Mesenchymal stem cell (in vitro differentiated cells and primary cell): Measurements from ENCODE around the gene DNAH5.

Experiments used
- DNase-seq: peaks from one replicate; pipeline ENCODE4 v3.0.0-alpha.2; 2013
- H2AFZ ChIP-seq: one replicate; pipeline ENCODE4 v1.6.1; 2013; ENCODE audit warnings: low read depth, mild to moderate bottlenecking, control low read depth, inconsistent platforms, low read length, moderate library complexity
- H2AK5ac ChIP-seq: 2 replicates; pipeline ENCODE4 v1.6.1; 2013; ENCODE audit warnings: low read length, moderate library complexity, mild to moderate bottlenecking, inconsistent platforms; ENCODE audit not compliant: severe bottlenecking
- H2BK120ac ChIP-seq: one replicate; pipeline ENCODE4 v1.6.1; 2013; ENCODE audit warnings: low read depth, mild to moderate bottlenecking, inconsistent platforms, low read length, moderate library complexity
- H2BK12ac ChIP-seq, 2 experiments: one replicate each; pipeline ENCODE4 v1.6.1; 2013; ENCODE audit warnings: inconsistent platforms in 2 of 2, low read length in 2 of 2, mild to moderate bottlenecking in 2 of 2, moderate library complexity in 2 of 2, control low read depth in 1 of 2
- H2BK15ac ChIP-seq: one replicate; pipeline ENCODE4 v1.6.1; 2013; ENCODE audit warnings: mild to moderate bottlenecking, low read depth, inconsistent platforms; ENCODE audit not compliant: poor library complexity, severe bottlenecking
- H2BK5ac ChIP-seq: 2 replicates; pipeline ENCODE4 v1.6.1; 2013; ENCODE audit warnings: low read depth, mild to moderate bottlenecking, low read length, control low read depth, inconsistent platforms; ENCODE audit not compliant: poor library complexity, severe bottlenecking
- H3K14ac ChIP-seq, 2 experiments: one replicate each; pipeline ENCODE4 v1.6.1; 2013; ENCODE audit warnings: inconsistent platforms in 2 of 2, low read length in 2 of 2, control low read depth in 1 of 2, mild to moderate bottlenecking in 1 of 2, moderate library complexity in 1 of 2
- H3K18ac ChIP-seq, 2 experiments: one replicate each; pipeline ENCODE4 v1.6.1; 2013; ENCODE audit warnings: inconsistent platforms in 2 of 2, low read length in 2 of 2, control low read depth in 1 of 2, low read depth in 1 of 2, mild to moderate bottlenecking in 1 of 2
- H3K23ac ChIP-seq, 2 experiments: one replicate each; pipeline ENCODE4 v1.6.1; 2013; ENCODE audit warnings: inconsistent platforms in 2 of 2, low read length in 2 of 2, mild to moderate bottlenecking in 2 of 2, moderate library complexity in 2 of 2, control low read depth in 1 of 2
- H3K27ac ChIP-seq: 2 replicates; pipeline ENCODE4 v1.5.1; 2013; ENCODE audit warnings: mild to moderate bottlenecking, moderate library complexity, low read length, control low read depth, inconsistent platforms; ENCODE audit not compliant: poor library complexity, severe bottlenecking
- H3K27me3 ChIP-seq, 2 experiments: 2 replicates each; pipeline versions ENCODE4 v1.6.1 to v1.7.0; 2013; ENCODE audit warnings: low read length in 2 of 2, mild to moderate bottlenecking in 2 of 2, moderate library complexity in 2 of 2, control low read depth in 1 of 2, inconsistent platforms in 1 of 2; ENCODE audit not compliant: control insufficient read depth in 1 of 2, insufficient read depth in 1 of 2
- H3K36me3 ChIP-seq, 2 experiments: 2 replicates each; pipeline versions ENCODE4 v1.6.1 to v1.7.0; 2013; ENCODE audit warnings: low read length in 2 of 2, control low read depth in 1 of 2, inconsistent platforms in 1 of 2, low read depth in 1 of 2, mild to moderate bottlenecking in 1 of 2; ENCODE audit not compliant: insufficient read depth in 2 of 2, control insufficient read depth in 1 of 2
- H3K4ac ChIP-seq, 2 experiments: one replicate each; pipeline ENCODE4 v1.6.1; 2013; ENCODE audit warnings: inconsistent platforms in 2 of 2, low read length in 2 of 2, mild to moderate bottlenecking in 2 of 2, moderate library complexity in 2 of 2, control low read depth in 1 of 2, low read depth in 1 of 2
- H3K4me1 ChIP-seq: 2 replicates; pipeline ENCODE4 v1.6.1; 2013; ENCODE audit warnings: low read depth, low read length, control low read depth; ENCODE audit not compliant: control insufficient read depth, insufficient read depth
- H3K4me2 ChIP-seq: 2 replicates; pipeline ENCODE4 v1.6.1; 2013; ENCODE audit warnings: low read length, mild to moderate bottlenecking, inconsistent platforms; ENCODE audit not compliant: poor library complexity, severe bottlenecking
- H3K4me3 ChIP-seq, 2 experiments: 2 replicates each; pipeline versions ENCODE4 v1.5.1 to v1.7.0; 2013; ENCODE audit warnings: low read length in 2 of 2, mild to moderate bottlenecking in 2 of 2, control low read depth in 1 of 2, low read depth in 1 of 2; ENCODE audit not compliant: insufficient read depth in 1 of 2
- H3K79me1 ChIP-seq: replicated peaks from 2 replicates; pipeline ENCODE4 v1.6.1; 2013; ENCODE audit warnings: mild to moderate bottlenecking, control low read depth, low read length, inconsistent platforms; ENCODE audit not compliant: poor library complexity, severe bottlenecking
- H3K9ac ChIP-seq: 2 replicates; pipeline ENCODE4 v1.7.0; 2013; ENCODE audit warnings: mild to moderate bottlenecking, low read length, moderate library complexity
- H3K9me3 ChIP-seq: 2 replicates; pipeline ENCODE4 v1.7.0; 2013; ENCODE audit warnings: mild to moderate bottlenecking, low read length; ENCODE audit not compliant: control insufficient read depth
- H4K8ac ChIP-seq: one replicate; pipeline ENCODE4 v1.6.1; 2013; ENCODE audit warnings: inconsistent platforms, mild to moderate bottlenecking, low read length, moderate library complexity
- H4K91ac ChIP-seq: one replicate; pipeline ENCODE4 v1.6.1; 2013; ENCODE audit warnings: mild to moderate bottlenecking, low read length, inconsistent platforms
- WGBS: methylation state at CpG from one replicate; pipeline ENCODE4 v1.1.7; 2013; ENCODE audit warnings: mixed read lengths; 5-methylcytosine and 5-hydroxymethylcytosine counted together

Gene DNAH5

GRCh38 chr5:13860146-13860545 is 84.3 kb downstream of the DNAH5 start:
- H3K4me2 ChIP-seq: no peak overlapping the region
- 71% methylated on average over 4 of the region's 4 CpGs for WGBS

DNA sequence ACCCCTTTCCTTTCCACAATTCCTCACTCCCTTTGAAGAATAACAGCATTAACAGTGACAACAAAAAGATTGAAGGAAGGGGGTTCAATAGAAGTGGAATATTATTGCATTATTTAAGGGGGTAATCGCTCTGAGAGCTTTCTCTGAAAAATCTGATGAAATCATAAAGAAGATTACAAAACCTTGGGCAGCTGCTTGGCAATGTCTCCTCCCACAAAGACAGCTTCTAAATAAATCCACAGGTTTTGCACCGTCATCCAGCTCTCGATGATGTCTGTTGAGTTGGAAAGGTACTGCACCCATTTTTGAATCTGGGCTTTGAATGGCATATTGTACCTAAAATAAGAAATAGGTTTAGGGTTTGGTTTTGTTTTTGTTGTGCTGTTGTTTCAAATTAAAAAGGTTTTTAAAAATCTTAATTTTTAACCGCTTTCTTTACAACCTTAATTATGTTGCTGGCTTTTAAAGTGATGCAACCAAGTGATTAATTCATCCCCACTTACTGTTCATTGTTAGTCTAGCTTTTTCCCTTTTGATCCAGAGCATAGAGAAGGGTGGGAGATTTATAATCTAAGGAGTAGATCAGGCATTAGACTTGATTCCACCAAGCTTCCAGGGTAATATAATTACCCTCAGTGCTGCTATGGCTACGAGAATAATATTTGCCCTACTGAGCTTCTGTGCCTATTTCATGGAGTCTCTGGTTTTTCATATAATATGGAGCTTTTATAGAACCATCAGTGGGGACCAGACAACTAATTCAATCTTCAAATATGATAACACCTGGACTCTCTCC is 85.0 kb downstream of the DNAH5 start:
- Histone ChIP-seq H3K9ac (no peak overlapping the region), H3K9me3 (no peaks in the 10 kb centered on the region), H3K23ac (no peak overlapping the region), H2BK120ac (no peak overlapping the region), H3K4me2 (no peak overlapping the region), H3K18ac (no peak overlapping the region), H2BK15ac (no peak overlapping the region), H3K4me1 (no peaks in the 10 kb centered on the region), H2AFZ (no peak overlapping the region), H3K36me3 (no peaks in the 10 kb centered on the region), H3K27ac (no peak overlapping the region), H4K8ac (no peak overlapping the region), H3K27me3 (no peaks in the 10 kb centered on the region), H2AK5ac (no peak overlapping the region), H2BK5ac (no peak overlapping the region), H2BK12ac (no peak overlapping the region), H4K91ac (no peak overlapping the region), H3K4me3 (no peak overlapping the region), H3K4ac (no peak overlapping the region), H3K79me1 (no peaks in the 10 kb centered on the region), H3K14ac (no peak overlapping the region)
- DNase-seq: no peak
- 51% methylated on average over 4 of the region's 5 CpGs for WGBS

More at GRCh38 chr5:13860146-13860545, 84.3 kb downstream of the DNAH5 start:
- H2AFZ ChIP-seq: no peak overlapping the region
- H3K18ac ChIP-seq: no peak overlapping the region
- no peak overlapping the region for H3K4ac ChIP-seq
- no peak overlapping the region for H3K27ac ChIP-seq
- no peak overlapping the region for H2BK12ac ChIP-seq
- H3K27me3 ChIP-seq: no peaks in the 10 kb centered on the region
- H3K36me3 ChIP-seq: no peaks in the 10 kb centered on the region
- no peak overlapping the region for H3K4me3 ChIP-seq
- H3K9me3 ChIP-seq: no peaks in the 10 kb centered on the region
- no peak overlapping the region for H2BK15ac ChIP-seq
- no peak overlapping the region for H4K8ac ChIP-seq
- no peak overlapping the region for H3K14ac ChIP-seq
- no peak overlapping the region for H3K9ac ChIP-seq
- H3K23ac ChIP-seq: no peak overlapping the region
- no peaks in the 10 kb centered on the region for H3K4me1 ChIP-seq
- H4K91ac ChIP-seq: no peak overlapping the region
- H2AK5ac ChIP-seq: no peak overlapping the region
- no peak for DNase-seq
- H2BK5ac ChIP-seq: no peak overlapping the region
- no peaks in the 10 kb centered on the region for H3K79me1 ChIP-seq
- H2BK120ac ChIP-seq: no peak overlapping the region

DNA sequence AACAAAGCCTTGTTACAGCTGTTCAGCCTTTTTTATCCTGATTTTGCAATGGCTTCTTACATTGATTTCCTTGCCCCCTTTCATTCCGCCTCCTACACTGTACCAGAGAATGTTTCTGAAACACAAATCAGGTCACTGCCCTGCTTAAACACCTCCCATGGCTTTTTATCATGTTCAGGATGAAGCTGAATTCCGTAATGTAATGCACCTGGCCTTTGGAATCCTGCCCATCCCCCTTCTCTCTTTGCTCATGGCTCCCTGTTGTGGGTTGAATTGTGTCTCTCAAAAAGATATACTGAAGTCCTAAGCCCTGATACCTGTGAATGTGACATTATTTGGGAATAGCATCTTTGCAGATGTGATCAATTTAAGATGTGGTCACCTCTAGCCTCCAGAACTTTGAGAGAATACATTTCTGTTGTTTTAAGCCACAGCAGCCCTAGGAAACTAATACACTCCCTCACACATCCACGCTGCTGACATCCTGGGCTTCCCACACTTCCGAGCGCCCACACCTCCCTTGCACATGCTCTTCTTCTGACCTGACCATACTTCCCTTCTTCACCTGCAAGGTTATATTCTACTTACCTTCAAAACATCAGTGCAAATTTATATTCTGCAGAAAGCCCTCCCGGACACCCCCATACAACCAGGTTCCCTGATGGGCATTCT is 101.2 kb downstream of the DNAH5 start:
- H2BK12ac ChIP-seq: no peak overlapping the region
- H3K4me2 ChIP-seq: no peak overlapping the region
- no peak overlapping the region for H2BK15ac ChIP-seq
- H3K36me3 ChIP-seq: no peaks in the 10 kb centered on the region
- H3K4ac ChIP-seq: no peak overlapping the region
- no peak overlapping the region for H3K23ac ChIP-seq
- H2AFZ ChIP-seq: no peak overlapping the region
- no peaks in the 10 kb centered on the region for H3K4me1 ChIP-seq
- H4K8ac ChIP-seq: no peak overlapping the region
- H4K91ac ChIP-seq: no peak overlapping the region
- DNase-seq: no peak
- no peak overlapping the region for H2BK5ac ChIP-seq
- no peaks in the 10 kb centered on the region for H3K27me3 ChIP-seq
- no peak overlapping the region for H3K14ac ChIP-seq
- H3K9ac ChIP-seq: no peak overlapping the region
- 77% methylated on average over 6 of the region's 6 CpGs for WGBS
- H3K9me3 ChIP-seq: no peaks in the 10 kb centered on the region
- no peak overlapping the region for H3K27ac ChIP-seq
- H3K4me3 ChIP-seq: no peak overlapping the region
- H2AK5ac ChIP-seq: no peak overlapping the region
- no peak overlapping the region for H3K18ac ChIP-seq
- no peaks in the 10 kb centered on the region for H3K79me1 ChIP-seq
- H2BK120ac ChIP-seq: no peak overlapping the region

DNA sequence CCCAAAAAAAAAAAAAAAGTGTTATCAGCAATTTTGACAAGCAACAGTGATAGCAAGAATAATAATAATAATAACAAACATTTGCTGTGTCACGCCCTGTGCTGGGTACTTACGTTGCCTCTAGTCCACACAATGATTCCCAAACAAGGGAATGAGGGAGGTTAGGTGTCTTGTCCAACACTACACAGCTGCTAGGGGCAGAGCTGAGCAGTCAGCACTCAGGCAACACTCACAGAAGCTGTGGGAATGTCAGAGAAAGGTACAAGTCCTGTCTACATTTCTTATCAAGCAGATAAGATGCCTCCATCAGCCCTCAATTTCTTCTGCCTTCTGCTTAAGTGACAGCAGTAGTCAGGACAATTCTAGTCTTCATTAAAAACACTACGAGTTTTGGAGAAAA is 111.0 kb downstream of the DNAH5 start:
- no peak overlapping the region for H3K23ac ChIP-seq
- no peak overlapping the region for H3K14ac ChIP-seq
- H3K9me3 ChIP-seq: peaks cover 8% of the 10 kb centered on the region
- WGBS: 40% methylated on average over 2 of the region's 3 CpGs
- H4K91ac ChIP-seq: no peak overlapping the region
- no peak overlapping the region for H3K4ac ChIP-seq
- no peaks in the 10 kb centered on the region for H3K36me3 ChIP-seq
- no peak overlapping the region for H2BK12ac ChIP-seq
- no peak overlapping the region for H2AK5ac ChIP-seq
- H3K4me2 ChIP-seq: no peak overlapping the region
- H3K4me1 ChIP-seq: no peaks in the 10 kb centered on the region
- DNase-seq: no peak
- no peak overlapping the region for H2BK5ac ChIP-seq
- no peak overlapping the region for H4K8ac ChIP-seq
- H3K18ac ChIP-seq: no peak overlapping the region
- H3K27ac ChIP-seq: no peak overlapping the region
- no peak overlapping the region for H3K9ac ChIP-seq
- peaks cover 0 to 4% of the 10 kb centered on the region in 2 experiments for H3K27me3 ChIP-seq
- H2BK120ac ChIP-seq: no peak overlapping the region
- no peak overlapping the region for H3K4me3 ChIP-seq
- no peaks in the 10 kb centered on the region for H3K79me1 ChIP-seq
- H2AFZ ChIP-seq: no peak overlapping the region
- no peak overlapping the region for H2BK15ac ChIP-seq
